HG03280 (cell line): Measurements from ENCODE around the gene TERF2IP.

Experiments used
- ATAC-seq: cut with Tn5 transposase; IDR thresholded peaks from one replicate; pipeline ENCODE4 v1.9.1; 2021; ENCODE audit warnings: mild to moderate bottlenecking, moderate library complexity; ENCODE audit not compliant: unreplicated experiment

Gene TERF2IP

GRCh38 chr16:75647492-75648264 is at the start of gene TERF2IP, which contains the start of gene KARS1:
TSS of gene TERF2IP (plus strand) at chr16:75647773. CDS start at chr16:75647883, 110 bp downstream.
TSS of gene KARS1 (minus strand) at chr16:75647665. CDS start at chr16:75647639, 26 bp downstream.
- peak; percentile 84 for ATAC-seq

GRCh38 chr16:75599452-75600277 is 47.9 kb upstream of the TERF2IP start:
- ATAC-seq: no peak

GRCh38 chr16:75603241-75603640 is 44.3 kb upstream of the TERF2IP start:
- ATAC-seq: no peak

- no peak for ATAC-seq
Measured at GRCh38 chr16:75606507-75606906, 41.1 kb upstream of the TERF2IP start.

- no peak for ATAC-seq
Measured at GRCh38 chr16:75614066-75614897, 33.3 kb upstream of the TERF2IP start.

- ATAC-seq: no peak
Measured at GRCh38 chr16:75615619-75616018, 32.0 kb upstream of the TERF2IP start.

GRCh38 chr16:75616521-75617010 is 31.0 kb upstream of the TERF2IP start:
- peak; percentile 53 for ATAC-seq

GRCh38 chr16:75617121-75617520 is 30.5 kb upstream of the TERF2IP start:
- ATAC-seq: no peak

- no peak for ATAC-seq
Measured at GRCh38 chr16:75618780-75619179, 28.8 kb upstream of the TERF2IP start.

- ATAC-seq: no peak
Measured at GRCh38 chr16:75620326-75621169, 27.0 kb upstream of the TERF2IP start.

GRCh38 chr16:75621170-75621477 is 26.4 kb upstream of the TERF2IP start:
- ATAC-seq: no peak

- ATAC-seq: peak; percentile 95
Measured at GRCh38 chr16:75622761-75623605, 24.6 kb upstream of the TERF2IP start, which contains the start of gene ADAT1. TSS of gene ADAT1 (minus strand) at chr16:75623281. CDS start at chr16:75620799, 2,482 bp downstream.

- no peak for ATAC-seq
Measured at GRCh38 chr16:75624921-75625334, 22.6 kb upstream of the TERF2IP start.

GRCh38 chr16:75626806-75627205 is 20.8 kb upstream of the TERF2IP start:
- ATAC-seq: no peak

GRCh38 chr16:75627851-75628250 is 19.7 kb upstream of the TERF2IP start:
- no peak for ATAC-seq

- ATAC-seq: no peak
Measured at GRCh38 chr16:75628351-75628750, 19.2 kb upstream of the TERF2IP start.

GRCh38 chr16:75629132-75629531 is 18.4 kb upstream of the TERF2IP start:
- no peak for ATAC-seq

- no peak for ATAC-seq
Measured at GRCh38 chr16:75630052-75630451, 17.5 kb upstream of the TERF2IP start.

- ATAC-seq: no peak
Measured at GRCh38 chr16:75632857-75633256, 14.7 kb upstream of the TERF2IP start.
